ENCODE results near the gene VPS35.

The VPS35 gene

GRCh38 chr16:46612121-46612520, 76.9 kb downstream of the VPS35 start:
- DNase-seq (ENCODE audit: low read depth): peak; percentile 69

DNA sequence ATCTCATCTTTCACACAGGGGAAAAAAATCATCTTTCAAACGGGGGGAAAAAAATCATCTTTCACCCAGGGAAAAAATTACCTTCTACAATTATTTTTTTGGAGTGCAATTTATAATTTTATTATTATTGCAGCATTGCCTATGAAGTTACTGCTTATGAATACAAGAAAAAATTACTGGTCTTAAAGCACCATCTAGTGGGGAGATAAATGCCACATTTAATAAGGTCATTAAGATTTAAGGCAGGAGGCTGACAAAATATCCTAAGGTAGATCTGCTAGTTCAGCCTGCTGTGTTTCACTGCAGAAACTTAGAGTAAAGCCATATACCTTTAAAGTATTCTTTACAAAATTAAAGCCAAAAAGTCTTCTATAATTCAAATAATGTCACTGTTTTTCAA, 81.4 kb downstream of the VPS35 start:
- DNase-seq (ENCODE audit: low read depth): peak; percentile 55
- TF ChIP-seq, protein P1, sequence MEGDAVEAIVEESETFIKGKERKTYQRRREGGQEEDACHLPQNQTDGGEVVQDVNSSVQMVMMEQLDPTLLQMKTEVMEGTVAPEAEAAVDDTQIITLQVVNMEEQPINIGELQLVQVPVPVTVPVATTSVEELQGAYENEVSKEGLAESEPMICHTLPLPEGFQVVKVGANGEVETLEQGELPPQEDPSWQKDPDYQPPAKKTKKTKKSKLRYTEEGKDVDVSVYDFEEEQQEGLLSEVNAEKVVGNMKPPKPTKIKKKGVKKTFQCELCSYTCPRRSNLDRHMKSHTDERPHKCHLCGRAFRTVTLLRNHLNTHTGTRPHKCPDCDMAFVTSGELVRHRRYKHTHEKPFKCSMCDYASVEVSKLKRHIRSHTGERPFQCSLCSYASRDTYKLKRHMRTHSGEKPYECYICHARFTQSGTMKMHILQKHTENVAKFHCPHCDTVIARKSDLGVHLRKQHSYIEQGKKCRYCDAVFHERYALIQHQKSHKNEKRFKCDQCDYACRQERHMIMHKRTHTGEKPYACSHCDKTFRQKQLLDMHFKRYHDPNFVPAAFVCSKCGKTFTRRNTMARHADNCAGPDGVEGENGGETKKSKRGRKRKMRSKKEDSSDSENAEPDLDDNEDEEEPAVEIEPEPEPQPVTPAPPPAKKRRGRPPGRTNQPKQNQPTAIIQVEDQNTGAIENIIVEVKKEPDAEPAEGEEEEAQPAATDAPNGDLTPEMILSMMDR (IDR thresholded peaks at IDR 0.05; ENCODE audit: insufficient read depth, low read depth, low read length, missing control alignments): peak; percentile 14
- no peak overlapping the region for H3K4me3 ChIP-seq (ENCODE audit: low read depth, low read length)

More at GRCh38 chr16:46612121-46612520, 76.9 kb downstream of the VPS35 start:
- peak overlapping the region; percentile 40 for H3K4me3 ChIP-seq (ENCODE audit: low read depth, low read length)
- TF ChIP-seq, protein P1 (IDR thresholded peaks at IDR 0.05; ENCODE audit: insufficient read depth, low read depth, low read length, missing control alignments): no peak

DNA sequence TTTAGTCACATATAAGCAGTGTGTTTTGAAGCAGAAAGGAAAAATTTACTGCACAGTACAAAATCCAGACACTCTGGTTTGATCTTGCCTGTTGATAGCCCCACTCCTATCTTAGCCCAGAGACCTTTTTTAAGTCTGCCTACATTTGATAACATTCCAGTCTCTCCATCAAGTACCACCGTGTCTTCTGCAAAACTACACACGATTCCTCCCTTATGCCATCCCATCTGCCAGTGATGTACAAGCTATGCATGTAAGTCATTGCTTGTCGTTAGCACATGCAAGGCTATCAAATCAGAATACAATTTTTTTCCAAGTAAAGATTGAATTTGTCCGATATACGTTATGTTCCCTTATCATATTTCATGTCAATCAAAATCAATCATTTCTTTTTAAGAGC, 82.7 kb downstream of the VPS35 start:
- TF ChIP-seq, protein P1 (IDR thresholded peaks at IDR 0.05; ENCODE audit: insufficient read depth, low read depth, low read length, missing control alignments): no peak

More for the DNA sequence above, 82.7 kb downstream of the VPS35 start:
- no peak for DNase-seq (ENCODE audit: low read depth)
- no peak overlapping the region for H3K4me3 ChIP-seq (ENCODE audit: low read depth, low read length)
